ENCODE data around the gene RPL34.

Gene RPL34

GRCh38 chr4:108622022-108622421 is 1.6 kb downstream of the RPL34 start:
- no peak for DNase-seq (ENCODE audit: low read depth)
- H3K4me3 ChIP-seq (ENCODE audit: low read depth, low read length) = peak overlapping the region; percentile 99

GRCh38 chr4:108622828-108623227 is 2.5 kb downstream of the RPL34 start:
- no peak for DNase-seq (ENCODE audit: low read depth)
- no peak overlapping the region for H3K4me3 ChIP-seq (ENCODE audit: low read depth, low read length)

DNA sequence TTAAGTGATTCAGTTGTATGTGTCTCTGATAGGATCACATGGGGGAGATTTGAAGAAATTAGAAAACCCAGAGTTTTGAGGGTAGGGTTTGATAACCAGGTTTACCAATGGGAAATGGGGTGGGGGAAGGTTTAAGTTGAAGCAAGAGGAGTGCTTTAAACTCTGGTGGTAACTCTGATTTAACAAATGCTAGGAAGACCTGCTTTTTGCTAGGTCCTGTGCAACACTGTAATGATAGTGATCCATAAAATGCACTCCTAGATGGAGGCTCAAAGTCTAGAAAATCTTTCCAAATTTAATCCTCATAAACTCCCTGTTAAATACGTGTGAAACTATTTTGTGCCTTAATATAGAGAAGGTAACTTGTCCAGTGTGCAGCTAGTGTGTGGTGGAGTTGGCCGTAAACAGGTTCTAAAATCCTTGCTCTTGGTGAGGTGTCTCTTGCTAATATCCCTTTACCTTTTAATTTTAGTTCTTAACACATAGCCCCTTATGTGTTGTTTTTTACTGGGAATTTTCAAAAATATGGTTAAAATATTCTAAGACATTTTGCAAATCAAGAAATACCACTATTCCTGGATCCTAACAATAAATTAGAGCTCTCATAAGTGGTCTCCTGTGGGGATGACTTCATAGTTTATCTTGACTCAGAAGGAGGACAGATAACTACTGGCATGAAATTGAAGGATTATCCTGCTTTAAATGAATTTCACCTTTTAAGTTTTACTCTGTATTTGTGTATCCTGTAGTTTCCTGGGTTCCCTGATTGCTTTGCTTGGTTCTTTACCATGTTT is 4.1 kb downstream of the RPL34 start:
- no peak overlapping the region for H3K4me3 ChIP-seq (ENCODE audit: low read depth, low read length)
- DNase-seq (ENCODE audit: low read depth) = no peak

DNA sequence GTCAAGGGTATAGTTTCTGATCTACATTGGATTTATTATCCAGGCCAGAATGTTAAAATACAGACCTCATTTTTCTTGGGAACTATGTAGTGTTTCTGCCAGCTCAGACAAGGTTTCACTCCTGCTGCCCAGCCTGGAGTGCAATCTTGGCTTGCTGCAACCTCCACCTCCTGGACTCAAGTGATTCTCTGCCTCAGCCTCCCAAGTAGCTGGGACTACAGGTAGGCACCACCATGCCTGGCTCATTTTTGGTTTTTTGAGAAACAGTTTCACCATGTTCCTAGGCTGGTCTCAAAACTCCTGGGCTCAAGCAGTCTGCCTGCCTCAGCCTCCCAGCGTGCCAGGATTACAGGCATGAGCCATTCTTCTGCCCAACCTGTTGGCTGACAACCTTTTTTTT is 5.7 kb downstream of the RPL34 start:
- no peak overlapping the region for H3K4me3 ChIP-seq (ENCODE audit: low read depth, low read length)
- no peak for DNase-seq (ENCODE audit: low read depth)

- no peak overlapping the region for H3K4me3 ChIP-seq (ENCODE audit: low read depth, low read length)
- no peak for DNase-seq (ENCODE audit: low read depth)
Measured at GRCh38 chr4:108628411-108628810, 8.0 kb downstream of the RPL34 start.

DNA sequence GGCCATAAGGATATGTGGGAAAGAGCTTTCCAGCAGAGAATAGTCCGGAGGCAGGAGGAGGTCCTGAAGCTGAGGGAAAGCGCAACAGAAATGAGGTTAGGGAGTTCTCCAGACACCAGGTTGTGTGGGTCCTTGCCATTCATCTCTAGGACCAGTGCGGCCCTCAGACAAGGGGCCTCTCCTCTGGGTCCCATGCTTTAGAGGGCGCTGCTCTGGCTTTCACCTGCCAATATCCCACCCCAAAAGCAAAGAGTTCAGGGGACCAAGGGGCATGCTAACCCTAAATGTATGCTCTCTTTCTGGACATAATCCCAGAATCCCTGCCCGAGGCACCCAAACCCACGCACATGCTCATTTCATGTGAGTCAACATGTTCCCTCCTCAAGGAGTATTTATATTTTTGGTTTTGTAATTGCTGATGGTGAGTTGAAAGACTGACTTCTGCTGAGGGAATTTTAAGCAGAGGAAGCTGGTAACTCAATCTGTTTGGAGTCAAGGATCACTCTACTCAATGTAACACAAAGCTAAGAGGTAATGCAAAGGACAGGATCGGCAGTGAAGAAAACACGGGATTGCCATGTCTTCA is 14.8 kb downstream of the RPL34 start:
- no peak overlapping the region for H3K4me3 ChIP-seq (ENCODE audit: low read depth, low read length)
- no peak for DNase-seq (ENCODE audit: low read depth)

GRCh38 chr4:108636246-108636645 is 15.9 kb downstream of the RPL34 start:
- H3K4me3 ChIP-seq (ENCODE audit: low read depth, low read length) = no peak overlapping the region
- no peak for DNase-seq (ENCODE audit: low read depth)

- no peak for DNase-seq (ENCODE audit: low read depth)
- H3K4me3 ChIP-seq (ENCODE audit: low read depth, low read length) = no peak overlapping the region
Measured at GRCh38 chr4:108637856-108638255, 17.5 kb downstream of the RPL34 start.

- no peak overlapping the region for H3K4me3 ChIP-seq (ENCODE audit: low read depth, low read length)
- peak; percentile 32 for DNase-seq (ENCODE audit: low read depth)
Measured at GRCh38 chr4:108644237-108644636, 23.9 kb downstream of the RPL34 start.

- DNase-seq (ENCODE audit: low read depth) = no peak
- no peak overlapping the region for H3K4me3 ChIP-seq (ENCODE audit: low read depth, low read length)
Measured at GRCh38 chr4:108646706-108647105, 26.3 kb downstream of the RPL34 start.

DNA sequence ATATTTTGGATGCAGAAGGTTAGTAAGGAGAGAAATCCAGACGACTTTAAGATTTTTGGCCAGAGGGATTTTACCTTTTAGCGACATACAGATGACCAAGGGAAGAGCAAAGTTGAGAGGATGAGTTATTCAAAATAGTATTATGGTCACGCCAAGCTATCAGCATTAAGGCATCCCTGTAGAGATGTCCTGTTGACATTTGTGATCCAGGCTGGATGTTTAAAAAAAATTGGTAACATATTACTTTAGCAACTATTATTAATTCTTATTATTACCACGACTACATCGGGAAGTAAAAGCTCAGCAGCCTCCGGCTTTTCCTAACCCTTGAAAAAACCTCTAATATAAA is 29.5 kb downstream of the RPL34 start:
- H3K4me3 ChIP-seq (ENCODE audit: low read depth, low read length) = peak overlapping the region; percentile 29
- DNase-seq (ENCODE audit: low read depth) = no peak

GRCh38 chr4:108650212-108651013 is 30.0 kb downstream of the RPL34 start, which contains the start of gene OSTC:
TSS of gene OSTC (plus strand) at chr4:108650599. CDS start at chr4:108650656, 57 bp downstream.
- H3K4me3 ChIP-seq (ENCODE audit: low read depth, low read length) = peak within 1 kb of the TSS; percentile 86
- DNase-seq (ENCODE audit: low read depth) = peak; percentile 93

- peak overlapping the region; percentile 86 for H3K4me3 ChIP-seq (ENCODE audit: low read depth, low read length)
- peak; percentile 36 for DNase-seq (ENCODE audit: low read depth)
Measured at GRCh38 chr4:108651014-108651791, 30.8 kb downstream of the RPL34 start.

DNA sequence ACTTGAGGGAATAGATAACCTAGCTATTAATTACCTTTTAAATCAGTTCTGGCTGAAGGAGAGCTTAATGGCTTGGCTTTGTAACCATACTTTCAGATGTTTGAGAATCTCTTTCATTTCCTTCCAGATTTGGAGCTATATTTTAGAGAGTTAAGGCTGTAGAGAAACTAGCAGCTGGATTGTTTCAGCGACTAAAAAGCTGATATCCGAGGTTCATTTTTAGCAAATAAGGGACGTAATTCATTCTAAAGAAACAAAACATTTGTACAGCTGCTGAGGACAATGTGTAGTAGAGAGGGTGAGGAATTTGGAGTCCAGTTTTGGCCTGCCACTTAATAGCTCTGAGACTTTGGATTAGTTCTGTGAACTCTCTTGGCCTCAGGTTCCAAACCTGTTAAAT is 42.3 kb downstream of the RPL34 start:
- DNase-seq (ENCODE audit: low read depth) = no peak
- H3K4me3 ChIP-seq (ENCODE audit: low read depth, low read length) = no peak overlapping the region

- no peak overlapping the region for H3K4me3 ChIP-seq (ENCODE audit: low read depth, low read length)
- no peak for DNase-seq (ENCODE audit: low read depth)
Measured at GRCh38 chr4:108674356-108674977, 54.1 kb downstream of the RPL34 start.

Data from skeletal muscle cell (primary cell).